K562 (cell line): Measurements from ENCODE around the gene PTPN18. TPM values are rescaled to one million over a fixed set of nuclear protein-coding genes. Genes with fewer than 3 reads are reported as not detected.

Experiments
- ATAC-seq: fragments of 200-7000 bp; cut with Tn5 transposase; 3 replicates; pipeline ENCODE4 v1.9.1; 2020; ENCODE audit warnings: moderate library complexity
- BruUV-seq: library from RNA; stranded (reverse); fragments of 400-500 nt; replicated peaks from 2 replicates; lab custom pipeline; 2021; lab: Mats Ljungman, UMichigan
- CTCF ChIA-PET: fragments of 300-600 bp; formaldehyde crosslinking; extraction: SDS; loops from one replicate; lab custom pipeline; 2021; ENCODE audit warnings: low intra/inter-chr PET ratio; lab: Yijun Ruan, JAX
- POLR2A ChIA-PET: fragments of 300-600, 350-650 bp; sonication (Branson Sonifier 250); formaldehyde crosslinking; extraction: SDS; loops from one replicate; lab custom pipeline; 2021; ENCODE audit warnings: antibody characterized with exemption, inconsistent platforms; lab: Yijun Ruan, JAX
- DNase-seq, 4 experiments: peaks; one replicate each; pipeline versions ENCODE4 v3.0.0 to v3.0.0-alpha.2; 2011 to 2018; ENCODE audit warnings: low spot score in 3 of 4, mixed read lengths in 3 of 4; ENCODE audit errors: extremely low read depth in 1 of 4
- FAIRE-seq: peaks from 2 replicates; lab custom pipeline; 2011; peaks lifted over from hg19 to GRCh38; lab: Jason Lieb, UNC
- H2AFZ ChIP-seq: 2 replicates; pipeline ENCODE4 v1.6.0; 2011; ENCODE audit warnings: low read depth, low read length, control low read depth, inconsistent platforms
- H3K27ac ChIP-seq: fragments of 200-600 bp; 3 replicates; pipeline ENCODE4 v1.8.0; 2011; ENCODE audit warnings: low read depth, mild to moderate bottlenecking, control low read depth, inconsistent platforms, low read length, moderate library complexity, mixed read lengths; ENCODE audit errors: extremely low read depth
- H3K27me3 ChIP-seq, 2 experiments: fragments of 300-600 bp in 1 of 2; 2 replicates in 1 of 2; 3 replicates in 1 of 2; pipeline versions ENCODE4 v1.6.0 to v1.8.0; 2011; ENCODE audit warnings: inconsistent platforms in 2 of 2, low read length in 2 of 2, mild to moderate bottlenecking in 1 of 2, mixed read lengths in 1 of 2, moderate library complexity in 1 of 2; ENCODE audit not compliant: control insufficient read depth in 2 of 2, insufficient read depth in 2 of 2
- H3K36me3 ChIP-seq: fragments of 300-600 bp; 3 replicates; pipeline ENCODE4 v1.8.0; 2011; ENCODE audit warnings: mild to moderate bottlenecking, low read length, inconsistent platforms; ENCODE audit not compliant: control insufficient read depth, insufficient read depth
- H3K4me1 ChIP-seq, 2 experiments: fragments of 200-600 bp in 1 of 2; replicated peaks in 1 of 2; 2 replicates in 1 of 2; 3 replicates in 1 of 2; pipeline versions ENCODE4 v1.5.1 to v1.8.0; 2011; ENCODE audit warnings: inconsistent platforms in 2 of 2, low read length in 2 of 2, mild to moderate bottlenecking in 1 of 2, mixed read lengths in 1 of 2, moderate library complexity in 1 of 2; ENCODE audit not compliant: control insufficient read depth in 2 of 2, insufficient read depth in 2 of 2
- H3K4me2 ChIP-seq: 2 replicates; pipeline ENCODE4 v1.6.1; 2011; ENCODE audit warnings: low read length, control low read depth, inconsistent platforms, mixed read lengths; ENCODE audit not compliant: insufficient read depth
- H3K4me3 ChIP-seq: fragments of 200-600 bp; sonication (generic), shearing (Covaris generic); 2 replicates; pipeline ENCODE4 v1.5.1; 2016; ENCODE audit warnings: control low read depth, inconsistent platforms
- H3K79me2 ChIP-seq: fragments of 200-600 bp; 3 replicates; pipeline ENCODE4 v1.8.0; 2011; ENCODE audit warnings: low read length, inconsistent platforms; ENCODE audit not compliant: control insufficient read depth, insufficient read depth
- H3K9ac ChIP-seq, 2 experiments: 2 replicates each; pipeline versions ENCODE4 v1.6.0 to v1.6.1; 2011; ENCODE audit warnings: low read depth in 2 of 2, low read length in 2 of 2, control low read depth in 1 of 2, inconsistent platforms in 1 of 2, mild to moderate bottlenecking in 1 of 2, mixed read lengths in 1 of 2; ENCODE audit not compliant: insufficient read depth in 1 of 2
- H3K9me1 ChIP-seq: one replicate; pipeline ENCODE4 v1.6.0; 2011; ENCODE audit warnings: inconsistent platforms, mild to moderate bottlenecking, low read length, moderate library complexity; ENCODE audit not compliant: control insufficient read depth, insufficient read depth
- H3K9me3 ChIP-seq: replicated peaks from 2 replicates; pipeline ENCODE4 v1.5.1; 2011; ENCODE audit warnings: low read depth, low read length, inconsistent platforms; ENCODE audit not compliant: control insufficient read depth, insufficient read depth
- H4K20me1 ChIP-seq: replicated peaks from 2 replicates; pipeline ENCODE4 v1.6.1; 2011; ENCODE audit warnings: low read length, inconsistent platforms, mixed read lengths; ENCODE audit not compliant: control insufficient read depth, insufficient read depth
- CAMTA2 ChIP-seq: fragments of 250-450 bp; sonication (Bioruptor Pico); conservative IDR thresholded peaks from 2 replicates; pipeline ENCODE4 v1.5.1; 2022
- CEBPB ChIP-seq: fragments of 450-650 bp; IDR thresholded peaks from 2 replicates; pipeline ENCODE4 v1.6.1; 2016; ENCODE audit warnings: missing genetic modification characterization, missing compliant biosample characterization
- ETV6 ChIP-seq, 3 experiments: fragments of 150-350 bp in 1 of 3; sonication (generic) in 1 of 3; formaldehyde crosslinking in 1 of 3; IDR thresholded peaks; 2 replicates each; pipeline versions ENCODE4 v1.6.1 to v1.8.0; 2014 to 2022; ENCODE audit warnings: borderline replicate concordance in 2 of 3, low read depth in 2 of 3, antibody characterized with exemption in 1 of 3, low read length in 1 of 3, mild to moderate bottlenecking in 1 of 3, missing genetic modification reagents in 1 of 3
- KAT7 ChIP-seq: sonication (generic); formaldehyde crosslinking; IDR thresholded peaks from 2 replicates; pipeline ENCODE4 v1.8.0; 2022; ENCODE audit warnings: missing genetic modification reagents, mild to moderate bottlenecking, borderline replicate concordance
- KDM5B ChIP-seq: fragments of 200-600 bp; sonication (generic); IDR thresholded peaks from 2 replicates; pipeline ENCODE4 v1.6.1; 2012; ENCODE audit warnings: low read depth, mild to moderate bottlenecking, moderate library complexity, low read length, control low read depth, inconsistent platforms; ENCODE audit not compliant: insufficient replicate concordance
- KLF1 ChIP-seq: fragments of 450-650 bp; IDR thresholded peaks from 2 replicates; pipeline ENCODE4 v1.6.1; 2016; ENCODE audit warnings: missing genetic modification characterization, missing compliant biosample characterization
- MYNN ChIP-seq, 2 experiments: sonication (generic); formaldehyde crosslinking in 1 of 2; IDR thresholded peaks; 2 replicates each; pipeline versions ENCODE4 v1.5.0 to v1.6.1; 2016 to 2020; ENCODE audit warnings: antibody characterized with exemption in 1 of 2, missing genetic modification reagents in 1 of 2
- RBM25 ChIP-seq: fragments of 200-400 bp; formaldehyde crosslinking; IDR thresholded peaks from 2 replicates; pipeline ENCODE4 v1.6.1; 2018; ENCODE audit warnings: low read length, low read depth, moderate library complexity; ENCODE audit not compliant: severe bottlenecking
- SMARCA4 ChIP-seq: fragments of 450-650 bp; IDR thresholded peaks from 2 replicates; pipeline ENCODE4 v1.6.1; 2016
- WGBS: fragments of 100-300 bp; shearing (Covaris generic); methylation state at CpG from one replicate; pipeline ENCODE4 v1.1.6; 2016; ENCODE audit warnings: low coverage, mixed read lengths; ENCODE audit not compliant: insufficient coverage; ENCODE audit errors: missing lambda C conversion rate; 5-methylcytosine and 5-hydroxymethylcytosine counted together
- in situ Hi-C: fragments of 300-500 bp; cut with MboI; formaldehyde crosslinking; loops from 4 replicates; pipeline ENCODE4 v1.15.0; 2018; ENCODE audit warnings: inconsistent platforms, mixed read lengths
- intact Hi-C: fragments of 100-400 bp; cut with micrococcal nuclease; formaldehyde crosslinking; loops from 2 replicates; pipeline ENCODE4 v1.14.2; 2022
- polyA plus RNA-seq, 8 experiments: library from polyadenylated mRNA; depleted of rRNA in 4 of 8; stranded (reverse) in 5 of 8; unstranded in 3 of 8; fragments of >200 nt; fragmentation: Nextera tagmentation in 2 of 8; fragmentation: Illumina TruSeq in 1 of 8; extraction: Ambion mirVana in 2 of 8; extraction: Trizol in 1 of 8; gene quantifications; 2 replicates each; pipeline versions ENCODE4 v1.2.1 to v1.2.3, GENCODE V29; 2011 to 2014; ENCODE audit warnings: inconsistent platforms in 1 of 8, missing spikeins in 1 of 8
- total RNA-seq, 7 experiments: library from RNA; depleted of rRNA in 6 of 7; stranded (reverse); fragments of >200 nt in 6 of 7; fragmentation: Illumina TruSeq in 2 of 7; extraction: Trizol in 2 of 7; gene quantifications; 2 replicates each; pipeline versions ENCODE4 v1.2.1 to v1.2.3, GENCODE V29; 2011 to 2021; ENCODE audit warnings: low replicate concordance in 1 of 7
- TF ChIP-seq, protein P1 (sequence below): sonication (generic); formaldehyde crosslinking; IDR thresholded peaks from 2 replicates; pipeline ENCODE4 v1.9.0; 2022; ENCODE audit warnings: mild to moderate bottlenecking, missing genetic modification reagents
- TF ChIP-seq, protein P2 (sequence below): fragments of 450-650 bp; IDR thresholded peaks from 2 replicates; pipeline ENCODE4 v1.6.1; 2017; ENCODE audit warnings: antibody characterized with exemption
- TF ChIP-seq, protein P3 (sequence below): fragments of 250-450 bp; sonication (Bioruptor Pico); IDR thresholded peaks from 2 replicates; pipeline ENCODE4 v1.4.0; 2020; ENCODE audit warnings: mild to moderate bottlenecking, moderate library complexity
- TF ChIP-seq, protein P4 (sequence below): fragments of 450-650 bp; IDR thresholded peaks from 2 replicates; pipeline ENCODE4 v1.6.1; 2016; ENCODE audit warnings: mild to moderate bottlenecking

The PTPN18 gene
- total and polyA plus RNA-seq, 9 of the 15 experiments (the other 6 are each of a cell fraction or from before 2014, with no cell fraction given) = 11.6 to 90.7 (median 49.6) TPM

DNA sequence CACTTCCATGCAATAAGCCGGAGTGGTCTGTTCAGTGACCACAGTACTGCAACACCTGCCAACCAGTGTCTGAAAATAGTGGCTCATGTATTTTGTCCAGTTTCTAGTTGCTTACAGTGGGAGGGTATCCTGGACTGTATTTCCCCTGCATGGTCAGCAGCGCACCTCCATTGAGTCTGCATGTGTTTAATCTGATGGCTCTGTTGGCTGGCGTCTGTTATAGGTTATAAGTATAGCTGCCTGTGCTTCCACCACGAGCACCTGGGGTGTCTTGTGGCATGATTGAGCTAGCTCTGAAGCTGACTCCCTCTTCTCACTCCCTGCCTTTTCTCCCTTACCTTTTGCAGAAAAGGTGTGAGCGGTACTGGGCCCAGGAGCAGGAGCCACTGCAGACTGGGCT lies 12.9 kb downstream of the PTPN18 start:
- BruUV-seq = no TSS peak
- H3K27me3 ChIP-seq = no peaks in the 10 kb centered on the region
- no peak for DNase-seq
- peaks cover 20 to 34% of the 10 kb centered on the region in 2 experiments; a peak in 4 of 5 replicates for H3K4me1 ChIP-seq
- no peaks in the 10 kb centered on the region for H3K9me1 ChIP-seq
- intact Hi-C loops (no loop called here), in situ Hi-C loops (no loop called here)
- no peak for FAIRE-seq
- WGBS = 86% methylated on average over 5 of the region's 5 CpGs
- no peaks in the 10 kb centered on the region for H4K20me1 ChIP-seq
- peaks cover 26% of the 10 kb centered on the region; the same call in 2 of the 3 replicates for H3K36me3 ChIP-seq
- H2AFZ ChIP-seq = no peak overlapping the region
- H3K27ac ChIP-seq = no peak overlapping the region
- 0 out of 2 replicates have a peak, but pooled peaks cover 1% of the 10 kb centered on the region for H3K9me3 ChIP-seq
- H3K79me2 ChIP-seq = peaks cover 30% of the 10 kb centered on the region
- no peak overlapping the region for H3K4me3 ChIP-seq
- ChIA-PET POLR2A (interaction anchor here (0.8 kb wide), 1 partner anchor 10 kb away, joined by 4 read pairs; no protein-coding TSS in a partner anchor), CTCF (no interaction called here)
- H3K9ac ChIP-seq = no peak overlapping the region
- no peak for ATAC-seq
- H3K4me2 ChIP-seq = no peak overlapping the region
- TF ChIP-seq, protein P1, sequence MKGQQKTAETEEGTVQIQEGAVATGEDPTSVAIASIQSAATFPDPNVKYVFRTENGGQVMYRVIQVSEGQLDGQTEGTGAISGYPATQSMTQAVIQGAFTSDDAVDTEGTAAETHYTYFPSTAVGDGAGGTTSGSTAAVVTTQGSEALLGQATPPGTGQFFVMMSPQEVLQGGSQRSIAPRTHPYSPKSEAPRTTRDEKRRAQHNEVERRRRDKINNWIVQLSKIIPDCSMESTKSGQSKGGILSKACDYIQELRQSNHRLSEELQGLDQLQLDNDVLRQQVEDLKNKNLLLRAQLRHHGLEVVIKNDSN (CRISPR knock-in tag) = no peak
- TF ChIP-seq KAT7 = no peak
- TF ChIP-seq, protein P2, sequence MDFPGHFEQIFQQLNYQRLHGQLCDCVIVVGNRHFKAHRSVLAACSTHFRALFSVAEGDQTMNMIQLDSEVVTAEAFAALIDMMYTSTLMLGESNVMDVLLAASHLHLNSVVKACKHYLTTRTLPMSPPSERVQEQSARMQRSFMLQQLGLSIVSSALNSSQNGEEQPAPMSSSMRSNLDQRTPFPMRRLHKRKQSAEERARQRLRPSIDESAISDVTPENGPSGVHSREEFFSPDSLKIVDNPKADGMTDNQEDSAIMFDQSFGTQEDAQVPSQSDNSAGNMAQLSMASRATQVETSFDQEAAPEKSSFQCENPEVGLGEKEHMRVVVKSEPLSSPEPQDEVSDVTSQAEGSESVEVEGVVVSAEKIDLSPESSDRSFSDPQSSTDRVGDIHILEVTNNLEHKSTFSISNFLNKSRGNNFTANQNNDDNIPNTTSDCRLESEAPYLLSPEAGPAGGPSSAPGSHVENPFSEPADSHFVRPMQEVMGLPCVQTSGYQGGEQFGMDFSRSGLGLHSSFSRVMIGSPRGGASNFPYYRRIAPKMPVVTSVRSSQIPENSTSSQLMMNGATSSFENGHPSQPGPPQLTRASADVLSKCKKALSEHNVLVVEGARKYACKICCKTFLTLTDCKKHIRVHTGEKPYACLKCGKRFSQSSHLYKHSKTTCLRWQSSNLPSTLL = no peak
- TF ChIP-seq ETV6 (IDR thresholded peaks at IDR 0.05; ENCODE audit: borderline replicate concordance in 1 of 2, low read depth in 2 of 2, low read length in 1 of 2) = no peak
- TF ChIP-seq ETV6 (CRISPR knock-in tag; IDR thresholded peaks at IDR 0.05; ENCODE audit: borderline replicate concordance) = no peak
- TF ChIP-seq, protein P3, sequence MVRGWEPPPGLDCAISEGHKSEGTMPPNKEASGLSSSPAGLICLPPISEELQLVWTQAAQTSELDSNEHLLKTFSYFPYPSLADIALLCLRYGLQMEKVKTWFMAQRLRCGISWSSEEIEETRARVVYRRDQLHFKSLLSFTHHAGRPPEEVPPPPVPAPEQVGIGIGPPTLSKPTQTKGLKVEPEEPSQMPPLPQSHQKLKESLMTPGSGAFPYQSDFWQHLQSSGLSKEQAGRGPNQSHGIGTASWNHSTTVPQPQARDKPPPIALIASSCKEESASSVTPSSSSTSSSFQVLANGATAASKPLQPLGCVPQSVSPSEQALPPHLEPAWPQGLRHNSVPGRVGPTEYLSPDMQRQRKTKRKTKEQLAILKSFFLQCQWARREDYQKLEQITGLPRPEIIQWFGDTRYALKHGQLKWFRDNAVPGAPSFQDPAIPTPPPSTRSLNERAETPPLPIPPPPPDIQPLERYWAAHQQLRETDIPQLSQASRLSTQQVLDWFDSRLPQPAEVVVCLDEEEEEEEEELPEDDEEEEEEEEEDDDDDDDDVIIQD (CRISPR knock-in tag) = no peak
- no peak for TF ChIP-seq CEBPB
- no peak for TF ChIP-seq KLF1
- no peak for TF ChIP-seq SMARCA4
- TF ChIP-seq, protein P4, sequence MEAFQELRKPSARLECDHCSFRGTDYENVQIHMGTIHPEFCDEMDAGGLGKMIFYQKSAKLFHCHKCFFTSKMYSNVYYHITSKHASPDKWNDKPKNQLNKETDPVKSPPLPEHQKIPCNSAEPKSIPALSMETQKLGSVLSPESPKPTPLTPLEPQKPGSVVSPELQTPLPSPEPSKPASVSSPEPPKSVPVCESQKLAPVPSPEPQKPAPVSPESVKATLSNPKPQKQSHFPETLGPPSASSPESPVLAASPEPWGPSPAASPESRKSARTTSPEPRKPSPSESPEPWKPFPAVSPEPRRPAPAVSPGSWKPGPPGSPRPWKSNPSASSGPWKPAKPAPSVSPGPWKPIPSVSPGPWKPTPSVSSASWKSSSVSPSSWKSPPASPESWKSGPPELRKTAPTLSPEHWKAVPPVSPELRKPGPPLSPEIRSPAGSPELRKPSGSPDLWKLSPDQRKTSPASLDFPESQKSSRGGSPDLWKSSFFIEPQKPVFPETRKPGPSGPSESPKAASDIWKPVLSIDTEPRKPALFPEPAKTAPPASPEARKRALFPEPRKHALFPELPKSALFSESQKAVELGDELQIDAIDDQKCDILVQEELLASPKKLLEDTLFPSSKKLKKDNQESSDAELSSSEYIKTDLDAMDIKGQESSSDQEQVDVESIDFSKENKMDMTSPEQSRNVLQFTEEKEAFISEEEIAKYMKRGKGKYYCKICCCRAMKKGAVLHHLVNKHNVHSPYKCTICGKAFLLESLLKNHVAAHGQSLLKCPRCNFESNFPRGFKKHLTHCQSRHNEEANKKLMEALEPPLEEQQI = no peak
- no peak for TF ChIP-seq KDM5B
- no peak for TF ChIP-seq CAMTA2
- no peak for TF ChIP-seq RBM25
- no peak for TF ChIP-seq MYNN (IDR thresholded peaks at IDR 0.05)
- TF ChIP-seq MYNN (CRISPR knock-in tag; IDR thresholded peaks at IDR 0.05) = no peak
